Loucy (cell line): ENCODE measurements around the gene DMWD.

Experiments used
- H2AFZ ChIP-seq: fragments of 200-600 bp; sonication (generic); 2 replicates; pipeline ENCODE4 v1.6.0; 2016; ENCODE audit warnings: antibody characterized with exemption, mild to moderate bottlenecking, low read length, moderate library complexity
- H3F3A ChIP-seq: fragments of 200-600 bp; 2 replicates; pipeline ENCODE4 v1.6.0; 2016; ENCODE audit warnings: antibody characterized with exemption, low read depth, mild to moderate bottlenecking
- H3K27me3 ChIP-seq: fragments of 200-600 bp; sonication (generic); 2 replicates; pipeline ENCODE4 v1.6.1; 2014; ENCODE audit warnings: low read length, mild to moderate bottlenecking; ENCODE audit not compliant: insufficient read depth, poor library complexity, severe bottlenecking
- H3K36me3 ChIP-seq: fragments of 200-600 bp; sonication (generic); 2 replicates; pipeline ENCODE4 v1.6.1; 2016; ENCODE audit warnings: low read length; ENCODE audit not compliant: insufficient read depth
- H3K4me1 ChIP-seq: fragments of 200-600 bp; sonication (generic); 2 replicates; pipeline ENCODE4 v1.5.1; 2014; ENCODE audit warnings: low read length, mild to moderate bottlenecking; ENCODE audit not compliant: insufficient read depth, poor library complexity, severe bottlenecking
- H3K4me2 ChIP-seq: fragments of 200-600 bp; sonication (generic); 2 replicates; pipeline ENCODE4 v1.6.0; 2014; ENCODE audit warnings: antibody characterized with exemption, low read length, low read depth, mild to moderate bottlenecking; ENCODE audit not compliant: poor library complexity, severe bottlenecking
- H3K4me3 ChIP-seq: fragments of 200-600 bp; sonication (generic); 2 replicates; pipeline ENCODE4 v1.5.1; 2014; ENCODE audit warnings: low read length, mild to moderate bottlenecking, mixed read lengths; ENCODE audit not compliant: poor library complexity, severe bottlenecking
- H3K79me2 ChIP-seq: fragments of 200-600 bp; sonication (generic); 2 replicates; pipeline ENCODE4 v1.6.1; 2014; ENCODE audit warnings: low read length; ENCODE audit not compliant: insufficient read depth
- H3K9ac ChIP-seq: fragments of 200-600 bp; sonication (generic); 2 replicates; pipeline ENCODE4 v1.6.0; 2014; ENCODE audit warnings: mild to moderate bottlenecking, low read depth, low read length, moderate library complexity; ENCODE audit not compliant: poor library complexity, severe bottlenecking
- H3K9me2 ChIP-seq: fragments of 200-600 bp; sonication (generic); replicated peaks from 2 replicates; pipeline ENCODE4 v1.6.1; 2016; ENCODE audit warnings: low read depth, low read length, mixed read lengths
- H3K9me3 ChIP-seq: fragments of 200-600 bp; sonication (generic); 2 replicates; pipeline ENCODE4 v1.6.1; 2014; ENCODE audit warnings: mild to moderate bottlenecking, antibody characterized with exemption, low read length, low read depth; ENCODE audit not compliant: insufficient read depth
- H4K20me1 ChIP-seq: fragments of 200-600 bp; sonication (generic); 2 replicates; pipeline ENCODE4 v1.6.0; 2014; ENCODE audit warnings: antibody characterized with exemption, low read length, mild to moderate bottlenecking; ENCODE audit not compliant: insufficient read depth, poor library complexity, severe bottlenecking
- CTCF ChIP-seq: fragments of 200-600 bp; sonication (generic); conservative IDR thresholded peaks from 2 replicates; pipeline ENCODE4 v1.5.1; 2014; ENCODE audit warnings: mild to moderate bottlenecking, antibody characterized with exemption, low read length
- EZH2phosphoT487 ChIP-seq: fragments of 200-600 bp; IDR thresholded peaks from 2 replicates; pipeline ENCODE4 v1.6.1; 2018; ENCODE audit warnings: antibody characterized with exemption, mild to moderate bottlenecking, moderate library complexity, borderline replicate concordance

DMWD gene

GRCh38 chr19:45766869-45767346, 25.7 kb downstream of the DMWD start:
- no peaks in the 10 kb centered on the region for H3K9me3 ChIP-seq
- H4K20me1 ChIP-seq = no peaks in the 10 kb centered on the region
- peaks cover 9% of the 10 kb centered on the region for H3K79me2 ChIP-seq
- no peaks in the 10 kb centered on the region for H3F3A ChIP-seq
- no peak overlapping the region for H3K9ac ChIP-seq
- no peaks in the 10 kb centered on the region for H3K27me3 ChIP-seq
- H3K9me2 ChIP-seq = no peaks in the 10 kb centered on the region
- peaks cover 8% of the 10 kb centered on the region for H3K4me1 ChIP-seq
- TF ChIP-seq EZH2phosphoT487 (no peak), CTCF (no peak)
- H3K4me3 ChIP-seq = peak overlapping the region; percentile 85
- peak overlapping the region; percentile 75 for H3K4me2 ChIP-seq
- no peak overlapping the region for H2AFZ ChIP-seq
- H3K36me3 ChIP-seq = no peaks in the 10 kb centered on the region

- Histone ChIP-seq H3K27me3 (no peaks in the 10 kb centered on the region), H3K79me2 (peaks cover 9% of the 10 kb centered on the region), H3K9ac (no peak overlapping the region), H3K4me3 (no peak overlapping the region), H3K36me3 (no peaks in the 10 kb centered on the region), H3K9me3 (no peaks in the 10 kb centered on the region), H3K4me1 (peaks cover 8% of the 10 kb centered on the region), H4K20me1 (no peaks in the 10 kb centered on the region), H3K9me2 (no peaks in the 10 kb centered on the region), H2AFZ (no peak overlapping the region), H3F3A (no peaks in the 10 kb centered on the region), H3K4me2 (no peak overlapping the region)
- TF ChIP-seq EZH2phosphoT487 (no peak), CTCF (no peak)
Measured at GRCh38 chr19:45766296-45766868, 26.3 kb downstream of the DMWD start.

GRCh38 chr19:45765702-45766295, 26.8 kb downstream of the DMWD start:
- Histone ChIP-seq H3K9ac (no peak overlapping the region), H3K4me1 (peaks cover 4% of the 10 kb centered on the region)

More at GRCh38 chr19:45765702-45766295, 26.8 kb downstream of the DMWD start:
- H3K36me3 ChIP-seq = no peaks in the 10 kb centered on the region
- no peaks in the 10 kb centered on the region for H3K9me3 ChIP-seq
- H3K79me2 ChIP-seq = peaks cover 9% of the 10 kb centered on the region
- H3K27me3 ChIP-seq = no peaks in the 10 kb centered on the region
- no peak for TF ChIP-seq EZH2phosphoT487
- TF ChIP-seq CTCF = no peak
- no peak overlapping the region for H3K4me2 ChIP-seq
- no peaks in the 10 kb centered on the region for H3F3A ChIP-seq
- H3K9me2 ChIP-seq = no peaks in the 10 kb centered on the region
- no peaks in the 10 kb centered on the region for H4K20me1 ChIP-seq
- H3K4me3 ChIP-seq = no peak overlapping the region
- no peak overlapping the region for H2AFZ ChIP-seq
